ENCODE measurements around the gene BMP7.

Gene BMP7

DNA sequence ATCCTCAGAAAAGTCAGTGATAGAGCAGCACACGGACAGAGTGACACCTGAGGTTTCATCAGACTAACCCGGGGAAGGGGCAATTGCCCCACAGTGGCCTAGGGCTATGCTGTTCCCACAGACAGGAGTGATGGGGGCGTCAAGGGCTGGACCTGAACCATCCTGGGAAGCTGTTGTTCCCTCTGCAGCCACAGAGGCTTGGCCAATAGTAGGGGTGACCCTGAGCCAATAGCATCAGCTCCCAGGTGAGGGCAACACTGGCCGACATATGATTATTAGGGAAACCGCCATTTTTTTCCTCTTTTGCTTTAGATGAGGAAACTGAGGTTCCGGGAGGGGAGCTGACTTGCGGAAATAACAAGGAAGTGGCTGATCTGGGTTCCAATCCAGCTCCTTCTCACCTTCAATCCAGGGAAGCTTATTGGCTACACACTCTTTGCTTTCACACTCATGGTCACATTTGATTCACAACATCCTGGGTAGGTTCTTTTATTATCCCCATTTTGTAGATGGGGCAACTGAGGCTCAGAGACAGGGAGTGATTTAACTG lies 126.0 kb downstream of the BMP7 start:
- no peak for FAIRE-seq

DNA sequence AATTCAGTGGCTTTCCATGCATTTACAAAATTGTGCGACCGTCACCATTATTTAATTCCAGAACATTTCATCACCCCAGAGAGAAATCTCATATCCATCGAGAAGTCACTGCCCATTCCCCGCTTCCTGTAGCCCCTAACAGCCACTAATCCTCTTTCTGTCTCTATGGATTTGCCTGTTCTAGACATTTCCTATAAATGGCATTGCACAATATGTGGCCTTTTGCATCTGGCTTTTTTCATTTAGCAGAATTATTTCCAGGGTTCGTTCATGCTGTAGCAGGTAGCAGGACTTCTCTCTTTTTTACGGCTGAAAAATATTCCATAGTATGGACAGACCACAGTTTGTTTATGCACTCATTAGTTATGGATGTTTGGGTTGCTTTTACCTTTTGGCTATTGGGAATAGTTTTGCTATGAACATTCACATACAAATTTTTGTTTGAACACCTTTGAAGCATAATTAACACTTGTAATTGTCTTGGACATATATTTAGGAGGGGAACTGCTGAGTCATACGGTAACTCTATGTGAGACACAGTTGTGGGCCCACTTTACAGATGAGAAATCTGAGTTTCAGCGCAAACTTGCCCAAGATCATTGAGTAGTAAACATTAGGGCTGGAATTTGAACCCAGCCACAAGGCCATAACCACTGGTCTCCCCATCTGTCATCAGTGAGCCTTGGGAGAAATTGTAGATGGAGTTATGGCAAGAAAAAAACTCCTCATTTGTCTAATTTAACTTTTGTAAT lies 126.9 kb downstream of the BMP7 start:
- no peak for DNase-seq (ENCODE audit: extremely low spot score, insufficient read length, low read depth)
- FAIRE-seq, result no peak

More for the DNA sequence above, 126.0 kb downstream of the BMP7 start:
- no peak for DNase-seq (ENCODE audit: extremely low spot score, insufficient read length, low read depth)

DNA sequence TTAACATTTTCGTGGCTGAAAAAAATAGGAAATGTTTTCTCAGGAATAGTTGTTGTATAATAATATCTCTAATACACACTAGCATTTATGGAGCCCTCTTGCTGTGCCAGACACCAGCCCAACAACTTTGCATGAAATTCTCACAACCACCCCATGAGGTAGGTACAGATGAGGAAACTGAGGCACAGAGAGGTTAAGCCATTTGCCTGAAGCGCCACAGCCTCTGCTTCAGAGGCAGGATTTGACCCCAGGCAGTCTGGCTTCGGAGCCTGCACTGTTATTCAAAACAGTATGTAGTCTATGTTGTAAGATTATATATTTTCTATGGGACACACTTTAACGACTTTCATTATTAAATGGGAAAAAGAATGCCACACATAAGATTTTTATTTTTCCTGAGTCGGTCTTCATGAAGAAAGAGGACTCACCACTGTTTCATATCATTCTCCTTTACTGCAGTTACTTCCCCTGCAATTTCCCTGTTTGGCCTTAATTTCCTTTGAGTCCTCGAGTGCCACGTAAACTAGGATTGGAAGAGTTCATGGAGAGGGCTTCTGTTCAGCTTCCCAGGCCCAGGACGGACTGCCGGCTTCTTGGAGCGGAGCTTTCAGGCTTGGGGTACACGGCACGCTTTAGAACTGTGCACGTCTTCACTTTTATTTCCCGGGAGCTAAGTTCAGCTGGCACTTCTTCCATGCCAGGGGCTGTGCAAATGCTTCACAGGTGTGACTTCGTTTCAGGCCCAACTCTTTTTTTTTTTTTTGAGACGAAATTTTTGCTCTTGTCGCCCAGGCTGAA lies 128.0 kb downstream of the BMP7 start:
- FAIRE-seq, result no peak
- DNase-seq (ENCODE audit: extremely low spot score, insufficient read length, low read depth), result no peak

DNA sequence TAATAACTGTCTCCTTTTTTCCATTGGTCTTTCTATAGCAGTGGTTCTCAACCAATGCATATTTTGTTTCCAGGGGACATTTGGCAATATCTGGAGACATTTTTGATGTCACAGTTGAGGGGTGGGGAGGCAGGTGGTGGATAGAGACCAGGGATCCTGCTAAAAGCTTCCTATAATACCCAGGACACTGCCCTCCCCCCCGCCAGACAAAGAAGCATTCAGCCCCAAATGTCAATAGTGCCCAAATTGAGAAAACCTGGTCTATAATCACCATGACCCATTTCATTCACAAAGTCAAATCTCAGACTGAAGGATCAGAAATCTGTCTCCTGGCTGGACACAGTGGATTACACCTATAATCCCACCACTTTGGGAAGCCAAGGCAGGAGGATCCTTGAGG lies 128.8 kb downstream of the BMP7 start:
- FAIRE-seq, result no peak

DNA sequence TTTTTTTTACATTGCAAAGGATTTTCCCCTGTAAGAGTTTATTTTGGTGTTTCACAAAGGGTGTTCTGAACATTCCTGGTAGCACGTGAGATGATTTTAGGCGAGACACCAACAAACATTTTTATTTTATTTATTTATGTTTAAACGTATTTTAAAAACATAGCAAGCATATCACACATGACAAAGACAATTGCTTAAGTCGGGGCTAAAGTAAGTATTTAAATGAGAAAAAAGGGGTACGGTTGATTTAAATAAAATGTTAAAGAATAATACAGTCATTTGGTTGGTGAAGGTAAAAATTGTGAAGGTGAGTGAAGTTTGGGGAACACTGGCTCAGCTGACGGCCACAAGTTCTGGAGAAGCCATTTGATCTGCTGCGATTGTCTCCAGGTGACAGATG lies 129.7 kb downstream of the BMP7 start:
- DNase-seq (ENCODE audit: extremely low spot score, insufficient read length, low read depth), result no peak
- FAIRE-seq, result no peak

More for the DNA sequence above, 128.8 kb downstream of the BMP7 start:
- DNase-seq (ENCODE audit: extremely low spot score, insufficient read length, low read depth), result no peak

DNA sequence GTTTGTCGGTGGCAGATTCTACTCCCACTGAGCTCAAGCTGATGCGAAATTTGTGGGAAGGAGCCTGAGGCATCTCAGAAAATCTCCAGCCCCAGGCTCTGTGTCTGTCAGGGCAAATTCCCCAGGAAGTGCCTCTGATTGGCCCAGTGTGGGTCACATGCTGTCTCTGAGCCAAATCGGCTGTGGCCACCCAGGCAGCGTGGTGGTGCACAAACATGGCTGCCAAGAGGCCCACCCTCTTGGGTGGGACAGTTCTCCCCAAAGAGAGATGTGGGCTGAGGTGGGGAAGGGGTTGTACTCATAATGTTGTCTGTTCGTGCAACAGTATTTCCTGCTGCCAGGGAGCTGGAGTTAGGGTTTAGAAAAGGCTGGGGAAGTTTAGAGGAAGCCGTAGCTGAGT lies 130.6 kb downstream of the BMP7 start:
- no peak for DNase-seq (ENCODE audit: extremely low spot score, insufficient read length, low read depth)
- no peak for FAIRE-seq

DNA sequence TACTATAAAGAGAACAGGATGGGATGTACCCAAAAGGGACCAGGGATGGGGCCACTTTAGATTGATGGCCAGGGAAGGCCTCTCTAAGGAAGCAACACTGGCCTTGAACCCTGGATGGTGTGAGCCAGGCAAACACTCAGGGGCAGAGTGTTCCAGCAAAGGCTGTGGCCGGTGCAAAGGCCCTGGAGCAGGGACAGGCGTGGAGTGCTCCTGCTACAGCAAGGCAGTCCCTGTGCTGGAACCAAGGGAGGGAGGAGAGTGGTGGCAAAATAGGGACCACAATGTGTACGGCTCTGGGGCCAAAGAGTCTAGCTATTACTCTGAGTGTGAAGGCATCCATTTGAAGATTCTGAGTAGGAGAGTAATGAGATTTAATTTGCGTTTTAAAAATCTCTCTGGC lies 131.6 kb downstream of the BMP7 start:
- DNase-seq (ENCODE audit: extremely low spot score, insufficient read length, low read depth), result no peak
- no peak for FAIRE-seq

DNA sequence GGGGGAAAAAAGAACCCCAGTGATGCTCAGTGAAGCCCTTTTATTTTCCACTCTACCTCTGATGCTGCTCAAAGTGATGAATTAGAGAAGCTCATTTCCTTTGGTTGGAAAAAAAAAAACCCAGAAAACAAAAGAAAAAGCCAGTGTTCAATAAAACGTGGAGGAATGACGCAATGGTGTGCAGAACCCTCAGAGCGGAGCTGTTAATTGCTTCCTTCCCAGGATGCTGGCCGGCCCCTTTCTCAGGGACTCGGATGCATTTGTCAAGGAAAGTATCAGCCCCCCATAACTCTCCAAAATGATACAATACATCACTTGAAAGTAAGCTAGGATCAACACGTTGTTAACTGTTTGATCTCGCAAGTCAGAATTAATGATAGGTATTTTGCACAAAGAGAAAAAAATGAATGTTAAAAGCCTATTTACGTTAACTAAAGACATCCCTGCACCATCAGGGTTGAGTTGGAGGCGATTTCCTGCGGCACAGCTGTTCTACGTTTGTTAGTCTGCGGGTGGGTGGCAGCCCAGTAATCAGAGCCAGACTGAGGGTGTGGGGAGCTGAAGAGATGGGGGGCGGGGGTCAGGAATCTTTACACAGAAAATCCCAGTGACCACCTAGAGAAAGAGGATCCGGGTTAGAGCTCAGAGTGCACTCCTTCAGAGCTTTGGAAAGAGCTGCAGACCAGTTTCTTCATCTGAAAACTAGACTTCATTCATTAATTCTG lies 132.4 kb downstream of the BMP7 start:
- DNase-seq (ENCODE audit: extremely low spot score, insufficient read length, low read depth), result no peak
- FAIRE-seq, result no peak

DNA sequence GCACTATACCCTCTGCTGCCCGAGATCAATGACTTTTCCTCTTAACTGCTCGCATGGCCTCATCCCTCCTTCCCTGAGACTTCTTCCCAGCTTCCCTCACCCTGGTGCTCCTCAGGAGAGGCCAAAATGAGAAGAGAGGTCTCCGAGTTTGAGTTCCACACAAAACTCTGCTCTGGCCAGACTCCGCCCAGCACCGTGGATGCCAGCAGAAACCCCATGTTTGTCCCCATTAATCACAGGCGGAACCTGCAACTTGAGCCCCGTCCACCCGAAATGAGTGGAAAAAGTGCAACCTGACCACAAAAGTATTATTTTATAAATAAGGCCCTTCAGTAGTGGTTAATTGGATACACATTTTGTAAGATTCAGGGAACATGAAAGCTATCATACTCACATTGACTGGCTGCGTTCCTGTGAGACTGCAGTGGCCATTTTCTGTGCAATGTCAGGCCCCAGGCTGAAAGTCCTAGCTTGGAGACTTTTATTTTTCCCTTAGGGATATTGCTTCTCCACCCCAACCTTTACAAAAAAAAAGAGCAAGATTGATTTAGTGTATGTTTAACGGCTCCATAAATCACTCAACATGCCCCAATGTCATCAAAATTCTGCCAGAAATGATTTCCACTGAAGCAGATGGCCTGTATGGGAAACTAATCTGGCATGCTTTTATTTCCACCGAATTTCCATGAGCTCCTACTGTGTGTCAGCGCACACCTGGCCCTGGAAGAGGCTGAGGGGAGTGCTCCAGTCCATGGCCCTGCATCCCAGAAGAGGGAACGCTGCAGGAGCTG lies 134.6 kb downstream of the BMP7 start:
- DNase-seq (ENCODE audit: extremely low spot score, insufficient read length, low read depth) (no peak), FAIRE-seq (no peak)

DNA sequence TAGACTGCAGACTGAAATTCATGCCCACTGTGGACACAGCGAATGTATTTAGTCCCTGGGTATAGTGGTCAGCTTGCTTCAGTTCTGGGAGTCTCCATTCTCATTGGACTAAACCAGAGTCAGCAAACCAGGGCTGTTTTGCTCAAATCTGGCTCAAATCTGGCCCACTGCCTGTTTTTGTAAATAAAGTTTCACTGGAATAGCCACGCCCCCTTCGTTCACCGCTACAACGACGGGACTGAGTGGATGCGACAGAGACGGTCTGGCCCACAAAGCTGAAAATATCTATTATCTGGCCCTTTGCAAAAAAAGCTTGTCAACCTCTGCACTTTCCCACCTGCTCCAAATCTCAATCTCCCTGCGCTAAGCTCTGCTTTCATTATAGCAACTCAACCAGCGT lies 135.4 kb downstream of the BMP7 start:
- DNase-seq (ENCODE audit: extremely low spot score, insufficient read length, low read depth), result no peak
- FAIRE-seq, result no peak

DNA sequence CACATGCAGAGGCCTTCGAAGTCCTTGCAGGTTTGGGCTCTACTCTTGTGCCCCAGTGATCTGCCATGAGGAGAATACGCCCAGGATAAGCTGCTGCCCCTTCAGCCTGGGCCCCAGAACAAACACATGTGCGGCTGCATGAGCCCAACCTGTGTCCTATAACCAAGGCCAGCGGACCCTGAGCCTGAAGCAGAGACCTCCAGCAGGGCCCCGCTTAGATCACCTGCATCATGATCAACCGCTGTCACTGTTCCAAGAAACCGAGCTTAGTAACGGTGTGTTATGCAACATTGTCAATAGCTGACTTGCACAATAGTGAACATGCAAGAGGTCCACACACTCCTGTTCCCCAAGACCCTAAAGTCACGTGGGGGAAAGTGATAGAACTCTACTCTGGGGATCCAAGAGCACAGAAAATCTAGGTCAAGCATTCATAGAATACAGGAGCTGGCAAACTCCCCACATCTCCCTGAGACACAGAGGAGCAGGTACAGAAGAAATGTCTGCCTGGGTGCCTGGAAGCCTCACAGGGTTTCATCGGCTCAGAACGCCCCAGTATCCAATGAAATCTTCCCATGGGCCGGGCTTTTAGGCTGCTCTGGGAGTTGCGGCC lies 136.2 kb downstream of the BMP7 start:
- DNase-seq (ENCODE audit: extremely low spot score, insufficient read length, low read depth) (no peak), FAIRE-seq (no peak)

DNA sequence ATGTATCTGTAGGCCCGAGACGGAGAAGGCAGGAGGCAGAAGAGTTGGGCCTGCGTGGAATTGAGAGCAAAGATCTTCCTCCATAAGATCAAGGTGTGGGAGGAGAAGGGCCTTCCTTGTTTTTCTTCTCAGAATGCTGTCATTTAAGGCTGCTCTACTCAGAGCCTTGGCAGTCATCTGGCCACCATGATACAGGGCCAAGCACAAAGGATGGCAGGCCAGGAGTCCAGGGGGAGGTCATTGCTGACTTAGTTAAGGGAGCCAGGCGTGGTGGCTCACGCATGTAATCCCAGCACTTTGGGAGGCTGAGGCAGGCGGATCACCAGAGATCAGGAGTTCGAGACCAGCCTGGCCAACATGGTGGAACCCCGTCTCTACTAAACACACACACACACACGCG lies 137.1 kb downstream of the BMP7 start:
- no peak for DNase-seq (ENCODE audit: extremely low spot score, insufficient read length, low read depth)
- no peak for FAIRE-seq

DNA sequence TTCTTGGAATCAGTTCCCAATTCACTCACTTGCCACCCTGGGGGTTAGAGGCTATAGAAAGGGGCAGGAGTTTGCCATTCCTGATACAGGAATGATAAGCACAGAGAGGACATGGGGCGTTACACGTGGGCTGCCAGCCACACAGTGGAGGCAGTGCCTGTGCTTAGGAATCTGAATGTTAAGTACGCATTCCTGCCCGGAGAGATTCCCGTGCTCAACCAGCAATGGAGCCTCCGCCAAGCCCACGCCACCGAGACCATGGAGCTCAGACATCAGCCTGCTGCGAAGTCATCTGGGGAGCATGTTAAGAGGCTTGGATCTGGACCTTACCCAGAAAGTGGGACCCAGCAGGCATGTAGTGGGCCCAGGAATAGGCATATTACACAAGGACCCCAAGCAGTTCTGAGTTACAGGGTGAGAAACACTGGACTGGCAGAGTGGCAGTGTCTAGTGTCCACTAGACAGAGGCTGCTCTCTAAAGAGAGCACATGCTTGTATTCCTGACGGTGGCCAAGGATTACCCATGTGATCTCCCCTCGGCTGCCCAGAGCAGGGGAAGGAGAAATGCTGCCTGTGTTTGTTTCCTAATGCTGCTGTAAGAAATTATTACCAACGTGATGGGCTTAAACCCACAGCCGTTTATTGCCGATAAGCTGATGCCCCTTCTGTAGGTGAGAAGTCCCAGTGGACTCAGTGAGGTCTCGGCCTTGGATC lies 138.2 kb downstream of the BMP7 start:
- no peak for FAIRE-seq

DNA sequence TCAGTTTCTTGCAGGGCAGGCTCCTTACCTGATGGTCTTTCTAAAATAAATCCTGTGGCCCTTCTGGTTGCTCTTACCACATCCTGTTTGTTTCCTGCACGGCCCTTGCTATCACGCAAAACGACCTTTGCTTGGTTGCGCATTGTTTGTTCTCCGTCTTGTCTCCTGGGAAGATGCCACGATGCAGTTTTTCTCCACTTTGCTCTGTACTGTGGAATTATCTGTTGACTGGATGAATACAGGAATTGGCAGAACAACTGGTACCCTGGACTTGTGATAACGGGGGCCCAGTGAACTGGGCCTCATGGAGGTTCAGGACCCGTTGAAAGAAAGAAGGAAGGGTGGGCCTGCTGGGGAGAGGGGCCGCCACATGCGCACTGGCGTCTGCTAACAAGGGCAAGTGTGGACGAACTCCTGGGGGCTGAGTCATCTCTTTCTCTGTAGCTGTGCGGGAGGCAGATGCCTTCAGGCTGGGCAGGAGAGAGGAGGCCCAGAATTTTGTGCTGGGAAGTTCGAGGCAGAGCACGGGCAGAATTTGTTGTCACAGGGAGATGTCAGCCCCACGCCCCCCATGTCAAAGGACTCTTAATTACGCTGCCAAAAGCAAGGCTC lies 139.9 kb downstream of the BMP7 start:
- DNase-seq (ENCODE audit: extremely low spot score, insufficient read length, low read depth) (no peak), FAIRE-seq (no peak)

More for the DNA sequence above, 138.2 kb downstream of the BMP7 start:
- DNase-seq (ENCODE audit: extremely low spot score, insufficient read length, low read depth), result no peak

DNA sequence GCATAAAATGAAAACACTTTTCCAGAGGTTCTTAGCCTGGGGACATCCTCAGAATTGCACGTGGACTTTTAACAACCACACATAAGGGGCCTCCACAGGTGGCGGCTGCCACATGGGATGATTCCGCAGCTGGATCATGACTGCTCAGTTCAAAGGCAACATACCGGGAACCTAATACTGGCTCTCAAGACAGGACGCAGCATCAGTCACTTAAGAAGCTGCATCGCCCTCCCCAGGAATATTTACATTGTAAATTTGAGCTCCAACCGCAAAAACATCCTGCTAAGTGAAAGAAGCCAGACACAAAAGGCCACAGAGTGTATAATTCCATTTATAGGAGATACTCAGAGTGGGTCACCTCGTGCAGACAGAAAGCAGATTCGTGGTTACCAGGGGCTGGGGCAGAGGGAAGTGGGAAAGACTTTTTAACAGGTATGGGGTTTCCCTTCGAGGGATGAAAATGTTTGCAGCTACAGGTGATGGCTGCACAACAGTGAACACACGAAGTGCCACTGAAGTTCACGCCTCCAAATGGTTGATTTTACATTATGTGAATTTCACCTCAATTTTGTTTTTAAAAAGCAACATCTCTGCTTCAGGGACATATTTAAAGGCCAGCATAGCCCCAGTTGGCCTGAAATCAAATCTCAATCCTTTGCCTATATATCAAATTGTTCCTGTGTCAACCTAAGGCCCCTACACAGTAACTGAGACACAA lies 141.5 kb downstream of the BMP7 start:
- FAIRE-seq (no peak), DNase-seq (ENCODE audit: extremely low spot score, insufficient read length, low read depth) (no peak)

DNA sequence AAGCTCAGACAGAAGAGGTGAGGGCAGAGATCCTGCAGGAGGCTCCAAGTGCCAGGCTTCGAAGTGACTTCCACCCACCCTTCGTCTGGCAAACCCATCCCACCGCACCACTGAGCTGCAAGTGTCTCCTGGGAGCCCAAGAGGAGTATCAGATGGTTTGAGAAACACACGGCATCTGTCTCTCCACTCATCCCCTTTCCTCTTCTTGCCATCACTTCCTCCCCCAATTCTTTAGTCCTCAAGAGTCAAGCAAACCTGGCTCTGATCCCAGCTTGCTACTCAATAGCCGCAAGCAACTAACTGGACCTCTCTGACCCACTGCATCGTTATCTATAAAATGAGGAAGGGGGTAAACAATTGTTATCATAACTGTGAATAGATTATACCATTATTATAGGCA lies 142.1 kb downstream of the BMP7 start:
- no peak for DNase-seq (ENCODE audit: extremely low spot score, insufficient read length, low read depth)
- FAIRE-seq, result no peak

DNA sequence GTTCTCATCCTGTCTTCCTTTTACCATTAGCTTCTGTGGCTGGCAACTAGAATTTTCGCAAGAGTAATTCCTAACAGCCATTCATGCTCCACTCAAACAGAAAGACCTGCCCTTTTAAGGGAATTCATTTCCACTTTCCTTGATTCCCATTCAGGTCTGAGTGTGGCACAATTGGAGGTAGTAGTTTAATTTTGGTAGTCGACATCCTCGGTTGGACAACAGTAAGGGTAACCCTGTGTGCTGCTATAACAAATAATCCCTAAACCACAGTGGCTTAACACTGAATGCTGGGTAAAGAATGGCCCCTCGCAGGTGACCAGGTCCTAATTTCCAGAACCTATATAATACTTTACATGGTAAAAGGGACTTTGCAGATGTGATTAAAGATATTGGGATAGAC lies 142.9 kb downstream of the BMP7 start:
- FAIRE-seq (no peak), DNase-seq (ENCODE audit: extremely low spot score, insufficient read length, low read depth) (no peak)
